HG03571 (cell line): Measurements from ENCODE around the gene DENND5B.

Experiments used
- ATAC-seq: cut with Tn5 transposase; IDR thresholded peaks from one replicate; pipeline ENCODE4 v1.9.1; 2021; ENCODE audit not compliant: unreplicated experiment

The DENND5B gene

DNA sequence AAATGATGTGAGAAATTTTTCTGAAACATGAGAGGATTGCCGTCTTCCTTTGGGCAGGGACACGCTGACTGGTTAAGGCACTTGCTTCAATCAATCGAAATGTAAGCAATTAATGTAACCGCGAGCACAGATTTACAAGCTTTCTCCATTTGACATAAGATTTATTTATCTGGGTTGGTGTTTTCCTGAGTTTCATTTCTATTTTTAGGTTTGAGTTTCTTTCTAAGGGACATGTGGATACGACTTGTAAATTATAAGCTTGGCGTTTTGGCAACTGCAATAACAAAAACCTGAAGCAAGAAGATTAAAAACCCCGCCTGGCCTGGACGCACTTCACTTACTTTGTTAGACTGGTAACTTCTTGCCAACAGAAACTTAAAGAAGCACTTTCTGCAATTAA, 244.7 kb downstream of the DENND5B start:
- no peak for ATAC-seq

DNA sequence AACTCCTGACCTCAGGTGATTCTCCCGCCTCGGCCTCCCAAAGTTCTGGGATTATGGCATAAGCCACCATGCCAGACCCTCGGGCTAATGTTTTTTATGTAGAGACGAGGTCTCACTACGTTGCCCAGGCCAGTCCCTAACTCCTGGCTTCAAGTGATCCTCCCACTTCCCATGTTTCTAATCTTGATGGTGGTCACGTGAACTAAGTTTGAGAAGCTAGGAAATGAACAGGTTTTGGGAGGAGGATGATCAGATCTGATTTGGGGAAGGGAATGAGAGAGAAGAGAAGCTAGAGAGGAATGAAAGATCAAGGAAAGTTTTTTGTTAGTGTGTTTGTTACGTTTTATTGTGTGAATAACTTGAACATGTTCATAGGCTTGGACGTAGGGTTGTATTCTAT, 247.8 kb downstream of the DENND5B start:
- ATAC-seq: no peak

DNA sequence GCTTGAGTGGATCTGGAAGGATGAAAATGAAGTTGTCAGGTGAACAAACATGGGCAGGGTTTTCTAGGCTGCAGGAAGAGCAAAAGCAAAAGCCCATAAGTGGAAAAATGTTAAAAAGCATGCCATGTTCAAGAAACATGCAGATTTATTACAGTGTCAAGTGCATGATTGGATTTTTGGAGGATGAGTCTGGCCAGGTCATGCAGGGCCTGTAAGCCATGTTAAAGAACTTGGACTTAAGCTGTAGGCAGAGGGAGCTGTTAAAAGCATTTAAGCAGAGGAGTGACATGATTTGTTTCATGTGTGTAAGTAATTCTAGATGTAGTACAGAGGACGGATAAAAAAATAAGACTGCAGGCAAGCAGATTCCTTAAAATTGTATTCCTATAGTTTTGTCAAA, 248.7 kb downstream of the DENND5B start:
- no peak for ATAC-seq

DNA sequence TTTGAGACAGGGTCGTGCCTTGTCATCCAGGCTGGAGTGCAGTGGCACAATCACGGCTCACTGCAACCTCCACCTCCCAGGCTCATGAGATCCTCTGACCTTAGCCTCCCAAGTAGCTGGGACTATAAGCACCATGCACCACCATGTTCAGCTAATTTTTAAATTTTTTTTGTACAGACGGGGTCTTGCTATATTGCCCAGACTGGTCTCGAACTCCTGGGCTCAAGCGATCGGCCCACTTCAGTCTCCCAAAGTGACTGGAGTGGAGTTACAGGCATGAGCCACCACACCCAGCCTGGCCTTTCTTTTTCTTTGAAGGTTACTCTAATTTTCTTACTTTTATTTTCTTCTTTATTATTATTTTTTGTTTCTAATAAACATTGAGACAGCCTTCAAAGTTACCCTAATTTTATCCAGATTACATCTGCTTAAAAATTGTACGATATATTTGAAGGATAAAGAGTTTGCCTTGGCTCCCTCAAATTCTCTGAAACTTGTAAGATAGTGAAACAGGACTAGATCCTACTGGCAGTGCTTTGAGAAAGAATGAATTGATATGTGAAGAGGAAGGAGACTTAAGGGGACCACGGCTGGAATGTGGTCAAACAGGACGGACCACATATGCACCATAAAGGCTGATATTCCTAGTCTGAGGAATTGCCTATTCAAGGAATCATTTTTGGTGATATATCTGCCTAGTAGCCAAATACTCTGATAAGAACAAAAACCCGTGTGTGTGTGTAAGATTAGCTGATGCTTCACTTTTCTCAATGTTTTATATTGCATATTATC, 250.9 kb downstream of the DENND5B start:
- no peak for ATAC-seq

DNA sequence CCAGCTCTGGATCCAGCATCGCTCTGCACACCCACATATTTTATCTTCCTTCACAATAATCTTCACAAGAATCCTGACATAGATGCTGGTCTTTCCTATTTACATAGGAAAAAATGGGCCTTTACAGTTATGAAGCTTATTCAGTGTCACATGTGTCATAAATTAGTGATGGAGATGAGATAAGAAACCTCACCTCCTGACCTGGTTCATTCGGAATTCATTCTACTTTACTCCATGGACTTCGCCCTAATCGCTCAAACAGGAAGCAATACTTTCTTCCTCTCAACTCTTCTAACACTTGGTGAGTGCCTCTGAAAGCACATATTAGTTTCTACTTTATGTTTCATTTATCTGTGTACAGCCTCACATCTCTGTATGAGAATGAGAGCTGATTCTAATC, 253.0 kb downstream of the DENND5B start:
- ATAC-seq: no peak
